Heart right ventricle (tissue), 16 donors: ENCODE results near the gene TSPAN9. TPM values are rescaled to one million over a fixed set of nuclear protein-coding genes. Genes with fewer than 3 reads are reported as not detected.

Source experiments
- ATAC-seq, 8 donors: fragments of 200-7000 bp; cut with Tn5 transposase; one replicate each; pipeline ENCODE4 v1.9.1; 2020; ENCODE audit warnings: mild to moderate bottlenecking in 8 of 8, moderate library complexity in 8 of 8, moderate number of reproducible peaks in 1 of 8
- DNase-seq, 2 donors: peaks; one replicate each; pipeline ENCODE4 v3.0.0-alpha.2; 2020
- H3K27ac ChIP-seq, 10 donors: fragments of 200-600 bp; sonication (generic) in 2 of 10; one replicate each; pipeline versions ENCODE4 v1.5.0 to v1.8.0; 2020 to 2022; ENCODE audit warnings: mild to moderate bottlenecking in 3 of 10
- H3K27me3 ChIP-seq, 7 donors: fragments of 200-600 bp; one replicate each; pipeline ENCODE4 v1.8.0; 2021 to 2022; ENCODE audit warnings: mild to moderate bottlenecking in 2 of 7
- H3K36me3 ChIP-seq, 9 donors: fragments of 200-600 bp; sonication (generic) in 1 of 9; one replicate each; pipeline versions ENCODE4 v1.5.0 to v1.8.0; 2020 to 2022; ENCODE audit warnings: mild to moderate bottlenecking in 2 of 9
- H3K4me1 ChIP-seq, 9 donors: fragments of 200-600 bp; sonication (generic) in 1 of 9; one replicate each; pipeline versions ENCODE4 v1.5.0 to v1.8.0; 2020 to 2022; ENCODE audit warnings: mild to moderate bottlenecking in 4 of 9
- H3K4me3 ChIP-seq, 10 donors: fragments of 200-600 bp; sonication (generic) in 2 of 10; one replicate each; pipeline versions ENCODE4 v1.5.0 to v1.8.0; 2020 to 2022; ENCODE audit warnings: mild to moderate bottlenecking in 7 of 10, moderate library complexity in 2 of 10
- H3K9me3 ChIP-seq, 11 donors: fragments of 200-600 bp in 10 of 11; sonication (generic) in 2 of 11; one replicate each; pipeline versions ENCODE4 v1.5.0 to v1.8.0; 2013 to 2022; ENCODE audit warnings: mild to moderate bottlenecking in 2 of 11, control low read depth in 1 of 11, moderate library complexity in 1 of 11
- WGBS, 2 donors: extraction: QIAGEN DNeasy Blood & Tissue Kit; methylation state at CpG; one replicate each; pipeline ENCODE4 v1.1.7; 2013; ENCODE audit warnings: inconsistent platforms in 1 of 2; 5-methylcytosine and 5-hydroxymethylcytosine counted together
- intact Hi-C, 10 donors: fragments of 100-400 bp; cut with DNase I; formaldehyde crosslinking; loops; one replicate each; pipeline versions ENCODE4 v1.11.1 to v1.14.2; 2022
- polyA plus RNA-seq, 2 donors: library from polyadenylated mRNA; stranded (reverse); fragments of 200-250 nt; gene quantifications; one replicate each; pipeline ENCODE4 v1.2.3, GENCODE V29; 2013
- total RNA-seq, 10 donors: library from RNA; stranded (reverse); fragmentation: NEBNext Ultra II Directional in 3 of 10; extraction: Animal tissue kit (Norgen Biotek cat#: 25700) in 3 of 10; gene quantifications; one replicate each; pipeline versions ENCODE4 v1.2.1 to v1.2.4, GENCODE V29; 2021 to 2023
- TF ChIP-seq, protein P1 (sequence below), 9 donors: fragments of 200-600 bp; sonication (generic) in 2 of 9; IDR thresholded peaks; one replicate each; pipeline versions ENCODE4 v1.5.0 to v1.8.0; 2021 to 2022; ENCODE audit warnings: antibody characterized with exemption in 9 of 9, mild to moderate bottlenecking in 5 of 9, moderate library complexity in 1 of 9
- donor health status: Arrhythmogenic right ventricular cardiomyopathy.
- donor health status: ischemic (EF 13 %, LVEDD 7.1; RV severe dilation, severe dysfunction).
- donor health status: healthy with polysubstance abuse.
- donor health status: DM: no; HTN: yes; CAD: no.
- donor health status: DM: no; HTN: no; CAD: no.
- donor health status: ischemic (EF 25% LVEDD 6.9; RV normal size, moderate dysfunction).
- donor health status: ischemic (EF 25% LVEDD 5.7; RV mildly dilated, moderate dysfunction).
- donor health status: healthy.
- donor health status: DM: yes; HTN: yes; CAD: no.
- donor health status: Ischemic cardiomyopathy.
- donor health status: ischemic (EF 35%, LVEDD 5.7; RV mildly dilated, moderate dysfunction).
- donor health status: nonischemic (EF 11% LVEDD 7.7; RV severe dilation, severe dysfunction).
- donor health status: DM: yes; HTN: yes; CAD: no.
- donor health status: PGD.
- donor health status: ischemic (EF 29% LVEDD 5.4; RV normal size, mild dysfunction).
- donor health status: nonischemic (EF 23%, LVEDD 6.1; RV moderate dilation, normal function).

The TSPAN9 gene
- total and polyA plus RNA-seq, 12 donors = 63.0 to 401 (median 251) TPM

DNA sequence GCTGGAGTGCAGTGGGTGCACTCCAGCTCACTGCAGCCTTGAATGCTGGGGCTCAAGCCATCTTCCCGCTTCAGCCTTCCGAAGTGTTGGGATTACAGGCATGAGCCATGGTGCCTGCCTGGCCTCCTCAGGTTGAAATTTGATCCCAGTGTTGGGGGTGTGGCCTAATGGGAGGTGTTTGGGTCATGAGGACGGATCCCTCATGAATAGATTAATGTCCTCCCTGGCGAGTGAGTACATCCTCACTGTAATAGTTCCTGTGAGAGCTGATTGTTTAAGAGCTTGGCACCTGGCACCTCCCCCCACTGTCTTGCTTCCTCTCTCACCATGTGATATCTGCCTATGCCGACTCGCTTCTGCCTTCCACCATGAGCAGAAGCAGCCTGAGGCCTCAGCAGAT lies 84.7 kb downstream of the TSPAN9 start:
- DNase-seq (no peak), ATAC-seq (no peak)
- Histone ChIP-seq H3K4me1 (peaks cover 3 to 65% (median 28%) of the 10 kb centered on the region in 9 donors), H3K4me3 (no peak overlapping the region), H3K27ac (no peak overlapping the region), H3K9me3 (no peaks in the 10 kb centered on the region), H3K27me3 (no peaks in the 10 kb centered on the region), H3K36me3 (peaks cover 0 to 8% (median 0%) of the 10 kb centered on the region in 9 donors)
- intact Hi-C loops = no loop called here
- TF ChIP-seq, protein P1, sequence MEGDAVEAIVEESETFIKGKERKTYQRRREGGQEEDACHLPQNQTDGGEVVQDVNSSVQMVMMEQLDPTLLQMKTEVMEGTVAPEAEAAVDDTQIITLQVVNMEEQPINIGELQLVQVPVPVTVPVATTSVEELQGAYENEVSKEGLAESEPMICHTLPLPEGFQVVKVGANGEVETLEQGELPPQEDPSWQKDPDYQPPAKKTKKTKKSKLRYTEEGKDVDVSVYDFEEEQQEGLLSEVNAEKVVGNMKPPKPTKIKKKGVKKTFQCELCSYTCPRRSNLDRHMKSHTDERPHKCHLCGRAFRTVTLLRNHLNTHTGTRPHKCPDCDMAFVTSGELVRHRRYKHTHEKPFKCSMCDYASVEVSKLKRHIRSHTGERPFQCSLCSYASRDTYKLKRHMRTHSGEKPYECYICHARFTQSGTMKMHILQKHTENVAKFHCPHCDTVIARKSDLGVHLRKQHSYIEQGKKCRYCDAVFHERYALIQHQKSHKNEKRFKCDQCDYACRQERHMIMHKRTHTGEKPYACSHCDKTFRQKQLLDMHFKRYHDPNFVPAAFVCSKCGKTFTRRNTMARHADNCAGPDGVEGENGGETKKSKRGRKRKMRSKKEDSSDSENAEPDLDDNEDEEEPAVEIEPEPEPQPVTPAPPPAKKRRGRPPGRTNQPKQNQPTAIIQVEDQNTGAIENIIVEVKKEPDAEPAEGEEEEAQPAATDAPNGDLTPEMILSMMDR (IDR thresholded peaks at IDR 0.05) = no peak
- WGBS, 2 donors = 73 to 76% methylated on average over 6 of the region's 6 CpGs

DNA sequence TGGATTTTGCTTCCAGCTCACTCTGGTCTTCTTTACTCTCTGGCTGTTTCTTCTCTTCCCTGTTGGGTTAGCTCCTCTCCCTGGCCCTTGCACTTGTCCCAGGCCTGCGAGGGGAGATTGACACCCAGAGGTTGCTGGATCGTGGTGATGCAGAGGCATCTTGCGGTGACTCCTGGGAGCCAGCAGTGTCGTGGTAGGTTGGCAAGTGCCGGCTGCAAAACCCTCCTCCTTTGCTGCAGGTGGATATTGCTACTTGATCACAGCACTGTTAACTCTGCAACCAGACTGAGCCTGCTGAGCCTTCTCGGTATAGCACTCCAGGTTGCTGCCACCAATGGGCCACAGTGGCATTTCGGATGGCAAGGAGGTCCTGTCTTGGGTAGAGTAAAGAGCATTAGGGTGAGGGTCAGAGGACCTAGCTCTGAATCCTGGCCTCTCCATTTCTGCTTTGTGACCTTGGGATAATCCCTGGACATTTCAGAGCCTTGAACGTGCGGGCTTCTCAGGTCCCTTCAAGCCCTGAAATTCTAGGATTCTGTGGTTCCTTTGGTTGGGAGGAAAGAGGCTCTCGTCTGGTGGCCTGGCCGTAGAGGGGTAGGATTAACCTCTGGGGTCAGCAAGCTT lies 87.4 kb downstream of the TSPAN9 start:
- intact Hi-C loops = no loop called here
- Histone ChIP-seq H3K9me3 (no peaks in the 10 kb centered on the region), H3K27ac (no peak overlapping the region), H3K4me3 (no peak overlapping the region), H3K36me3 (peaks cover 0 to 15% (median 0%) of the 10 kb centered on the region in 9 donors), H3K4me1 (peaks cover 0 to 56% (median 13%) of the 10 kb centered on the region in 9 donors), H3K27me3 (no peaks in the 10 kb centered on the region)
- TF ChIP-seq, protein P1 (IDR thresholded peaks at IDR 0.05) = no peak
- DNase-seq (no peak), ATAC-seq (no peak)
- 79 to 80% methylated on average over 11 of the region's 11 CpGs for WGBS, 2 donors

DNA sequence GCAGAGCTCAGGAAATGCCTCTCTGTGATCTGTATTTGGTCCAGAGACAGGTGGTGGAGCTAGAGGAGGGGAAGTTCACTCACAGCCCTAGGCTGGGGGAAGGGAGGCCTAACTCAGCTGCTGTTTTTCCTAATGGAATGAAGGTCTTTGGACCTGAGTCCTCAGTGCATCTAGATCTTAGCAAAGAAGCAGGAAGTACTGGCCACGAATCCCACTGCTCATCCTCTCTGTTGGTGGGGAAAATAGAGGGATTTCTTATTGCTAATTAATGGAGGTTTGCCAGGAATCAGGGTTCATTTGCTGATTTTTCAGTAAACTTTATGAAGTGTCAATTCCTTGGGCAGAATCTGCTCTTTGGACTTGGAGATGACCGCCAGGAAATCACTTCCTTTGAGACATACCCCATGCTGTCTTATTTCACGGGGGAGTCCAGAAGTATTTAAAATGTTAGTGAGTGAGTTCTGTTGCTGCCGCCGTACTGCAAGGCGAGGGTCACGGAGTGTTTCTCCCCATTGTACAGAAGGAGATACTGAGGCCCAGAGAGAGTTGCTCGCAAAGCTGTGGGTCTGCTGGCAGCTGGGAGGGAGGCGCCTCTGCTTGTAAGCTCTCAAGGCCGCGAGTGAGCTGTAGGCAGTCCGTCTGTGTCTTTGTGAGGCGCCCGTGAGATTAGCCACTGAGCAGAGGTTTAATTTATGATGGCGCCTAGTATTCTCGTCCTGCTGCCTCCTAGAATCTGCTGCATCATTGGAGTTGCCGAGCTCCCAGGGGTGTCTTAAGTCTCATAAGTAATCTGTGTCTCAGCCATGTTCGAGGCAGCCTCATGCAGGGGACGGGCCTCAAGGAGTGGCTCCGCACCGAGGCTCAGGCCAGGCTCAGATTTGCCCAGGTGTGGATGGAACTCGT lies 88.2 kb downstream of the TSPAN9 start:
- Histone ChIP-seq H3K27me3 (no peaks in the 10 kb centered on the region), H3K4me1 (peaks cover 0 to 53% (median 13%) of the 10 kb centered on the region in 9 donors), H3K4me3 (no peak overlapping the region), H3K27ac (no peak overlapping the region), H3K36me3 (peaks cover 0 to 15% (median 0%) of the 10 kb centered on the region in 9 donors), H3K9me3 (no peaks in the 10 kb centered on the region)
- TF ChIP-seq, protein P1 (IDR thresholded peaks at IDR 0.05) = no peak
- DNase-seq (no peak), ATAC-seq (peak in 1 of 8 donors; percentile 48)
- intact Hi-C loops = no loop called here
- WGBS, 2 donors = 89 to 91% methylated on average over 22 of the region's 22 CpGs

DNA sequence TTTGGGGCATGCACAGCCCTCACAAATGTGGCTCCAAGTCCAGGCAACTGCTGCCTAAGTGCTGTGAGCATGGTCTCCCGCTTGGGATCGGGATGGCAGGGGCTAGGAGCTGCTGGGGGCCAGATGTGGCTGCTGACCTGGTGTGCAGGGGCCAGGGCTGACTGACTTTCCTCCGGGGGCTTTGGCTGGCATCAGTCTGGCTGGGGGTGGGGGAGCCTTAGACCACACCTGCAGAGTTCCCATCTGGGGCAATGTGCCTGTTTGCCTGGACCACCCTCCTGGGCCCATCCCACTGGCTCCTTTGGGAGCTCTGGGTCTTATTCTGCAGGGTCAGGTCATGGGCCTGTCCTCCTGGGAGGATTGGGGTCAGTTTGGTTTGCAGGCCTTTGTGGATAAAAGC lies 90.5 kb downstream of the TSPAN9 start:
- 87 to 89% methylated on average over 3 of the region's 3 CpGs for whole genome bisulfite sequencing, 2 donors
- intact Hi-C loops = no loop called here
- H3K27me3 ChIP-seq = no peaks in the 10 kb centered on the region
- ATAC-seq (no peak), DNase-seq (no peak)
- H3K27ac ChIP-seq = no peak overlapping the region
- TF ChIP-seq, protein P1 (IDR thresholded peaks at IDR 0.05) = no peak
- H3K4me3 ChIP-seq = no peak overlapping the region
- H3K36me3 ChIP-seq = peaks cover 0 to 15% (median 0%) of the 10 kb centered on the region in 9 donors
- H3K4me1 ChIP-seq = peaks cover 0 to 50% (median 15%) of the 10 kb centered on the region in 9 donors
- H3K9me3 ChIP-seq = no peaks in the 10 kb centered on the region
